ENCODE data around the gene ENTPD6.

The ENTPD6 gene

GRCh38 chr20:25245461-25245860 lies 49.9 kb downstream of the ENTPD6 start:
- no peak for DNase-seq

- DNase-seq: no peak
These were observed 50.9 kb downstream of the ENTPD6 start for GRCh38 chr20:25246182-25246999.

GRCh38 chr20:25247000-25247517 lies 51.5 kb downstream of the ENTPD6 start:
- no peak for DNase-seq

GRCh38 chr20:25247518-25247955 lies 52.0 kb downstream of the ENTPD6 start:
- DNase-seq: no peak

- DNase-seq: peak; percentile 45 to 62 (median 52)
These were observed 52.7 kb downstream of the ENTPD6 start, which contains the start of gene PYGB for GRCh38 chr20:25247956-25248785. Gene PYGB (plus strand): TSS chr20:25248085. CDS start chr20:25248179, 94 bp downstream.

GRCh38 chr20:25248786-25249172 lies 53.3 kb downstream of the ENTPD6 start:
- DNase-seq: no peak

- DNase-seq: no peak
These were observed 53.9 kb downstream of the ENTPD6 start for GRCh38 chr20:25249198-25249931.

GRCh38 chr20:25250508-25250907 lies 55.0 kb downstream of the ENTPD6 start:
- DNase-seq: no peak

GRCh38 chr20:25251019-25251418 lies 55.5 kb downstream of the ENTPD6 start:
- DNase-seq: no peak

- DNase-seq: no peak
These were observed 56.0 kb downstream of the ENTPD6 start for GRCh38 chr20:25251558-25251957.

- no peak for DNase-seq
These were observed 56.7 kb downstream of the ENTPD6 start for GRCh38 chr20:25252230-25252651.

GRCh38 chr20:25252686-25253421 lies 57.3 kb downstream of the ENTPD6 start:
- no peak for DNase-seq

- DNase-seq: no peak
These were observed 58.2 kb downstream of the ENTPD6 start for GRCh38 chr20:25253606-25254275.

GRCh38 chr20:25254571-25254970 lies 59.1 kb downstream of the ENTPD6 start:
- no peak for DNase-seq

- no peak for DNase-seq
These were observed 59.6 kb downstream of the ENTPD6 start for GRCh38 chr20:25254986-25255680.

GRCh38 chr20:25256226-25256859 lies 60.8 kb downstream of the ENTPD6 start:
- DNase-seq: no peak

- no peak for DNase-seq
These were observed 61.6 kb downstream of the ENTPD6 start for GRCh38 chr20:25257130-25257529.

GRCh38 chr20:25257756-25258475 lies 62.4 kb downstream of the ENTPD6 start:
- DNase-seq: no peak

- no peak for DNase-seq
These were observed 62.9 kb downstream of the ENTPD6 start for GRCh38 chr20:25258476-25258805.

- no peak for DNase-seq
These were observed 63.3 kb downstream of the ENTPD6 start for GRCh38 chr20:25258828-25259227.

All from activated CD4-positive, CD25-positive, alpha-beta regulatory T cell (primary cell).